K562 (cell line): Measurements from ENCODE around the gene LY6G6F. TPM values are rescaled to one million over a fixed set of nuclear protein-coding genes. Genes with fewer than 3 reads are reported as not detected.

Experiments
- DNMT1 ChIP-seq: fragments of 450-650 bp; IDR thresholded peaks from 2 replicates; pipeline ENCODE4 v1.6.1; 2016; ENCODE audit warnings: antibody characterized with exemption, mild to moderate bottlenecking
- E4F1 ChIP-seq: fragments of 250-450 bp; sonication (Bioruptor Pico); IDR thresholded peaks from 2 replicates; pipeline ENCODE4 v1.5.0; 2021; ENCODE audit warnings: mild to moderate bottlenecking, borderline replicate concordance
- FOS ChIP-seq: IDR thresholded peaks from 3 replicates; pipeline ENCODE4 v1.6.1; 2011; ENCODE audit not compliant: insufficient read length; ENCODE audit errors: extremely low read depth
- HLTF ChIP-seq: fragments of 450-650 bp; IDR thresholded peaks from 2 replicates; pipeline ENCODE4 v1.6.1; 2016
- HNRNPUL1 ChIP-seq: fragments of 200-400 bp; formaldehyde crosslinking; IDR thresholded peaks from 2 replicates; pipeline ENCODE4 v1.6.1; 2017; ENCODE audit warnings: low read length
- KLF13 ChIP-seq: fragments of 450-650 bp; IDR thresholded peaks from 2 replicates; pipeline ENCODE4 v1.6.1; 2016; ENCODE audit warnings: missing genetic modification characterization, low read depth, mild to moderate bottlenecking, missing compliant biosample characterization, moderate library complexity, borderline replicate concordance
- NEUROD1 ChIP-seq: fragments of 150-350 bp; IDR thresholded peaks from 2 replicates; pipeline ENCODE4 v1.6.1; 2014; ENCODE audit warnings: borderline replicate concordance, low read length, low read depth; ENCODE audit not compliant: partially characterized antibody
- NUFIP1 ChIP-seq: fragments of 450-650 bp; IDR thresholded peaks from 2 replicates; pipeline ENCODE4 v1.6.1; 2018; ENCODE audit not compliant: partially characterized antibody
- PATZ1 ChIP-seq: fragments of 250-450 bp; sonication (Bioruptor Pico); IDR thresholded peaks from 2 replicates; pipeline ENCODE4 v1.5.0; 2020; ENCODE audit warnings: mild to moderate bottlenecking, borderline replicate concordance
- PYGO2 ChIP-seq: fragments of 450-650 bp; IDR thresholded peaks from 2 replicates; pipeline ENCODE4 v1.6.1; 2016; ENCODE audit warnings: mild to moderate bottlenecking, missing genetic modification characterization, moderate library complexity, missing compliant biosample characterization
- SUPT5H ChIP-seq: fragments of 450-650 bp; IDR thresholded peaks from 2 replicates; pipeline ENCODE4 v1.6.1; 2016
- THRB ChIP-seq: fragments of 450-650 bp; formaldehyde crosslinking; conservative IDR thresholded peaks from 2 replicates; pipeline ENCODE4 v1.4.0; 2022; ENCODE audit warnings: mild to moderate bottlenecking, missing genetic modification characterization
- TOE1 ChIP-seq, 2 experiments: fragments of 450-650 bp in 1 of 2; sonication (generic) in 1 of 2; formaldehyde crosslinking in 1 of 2; IDR thresholded peaks; 2 replicates each; pipeline versions ENCODE4 v1.7.1 to v1.8.0; 2016 to 2022; ENCODE audit warnings: borderline replicate concordance in 2 of 2, mild to moderate bottlenecking in 2 of 2, antibody characterized with exemption in 1 of 2, inconsistent platforms in 1 of 2, low read depth in 1 of 2, missing genetic modification reagents in 1 of 2, moderate library complexity in 1 of 2
- YBX1 ChIP-seq: fragments of 450-650 bp; IDR thresholded peaks from 2 replicates; pipeline ENCODE4 v1.7.1; 2016; ENCODE audit warnings: mild to moderate bottlenecking
- ZC3H8 ChIP-seq: fragments of 450-650 bp; IDR thresholded peaks from 2 replicates; pipeline ENCODE4 v1.6.1; 2017
- ZNF174 ChIP-seq: fragments of 250-450 bp; sonication (Bioruptor Pico); IDR thresholded peaks from 2 replicates; pipeline ENCODE4 v1.4.0; 2020; ENCODE audit warnings: mild to moderate bottlenecking
- ZNF280B ChIP-seq: fragments of 250-450 bp; sonication (Bioruptor Pico); IDR thresholded peaks from 2 replicates; pipeline ENCODE4 v1.5.1; 2021; ENCODE audit warnings: mild to moderate bottlenecking
- ZNF316 ChIP-seq: fragments of 450-650 bp; IDR thresholded peaks from 2 replicates; pipeline ENCODE4 v1.6.1; 2016
- polyA plus RNA-seq, 8 experiments: library from polyadenylated mRNA; depleted of rRNA in 4 of 8; stranded (reverse) in 5 of 8; unstranded in 3 of 8; fragments of >200 nt; fragmentation: Nextera tagmentation in 2 of 8; fragmentation: Illumina TruSeq in 1 of 8; extraction: Ambion mirVana in 2 of 8; extraction: Trizol in 1 of 8; gene quantifications; 2 replicates each; pipeline versions ENCODE4 v1.2.1 to v1.2.3, GENCODE V29; 2011 to 2014; ENCODE audit warnings: inconsistent platforms in 1 of 8, missing spikeins in 1 of 8
- total RNA-seq, 7 experiments: library from RNA; depleted of rRNA in 6 of 7; stranded (reverse); fragments of >200 nt in 6 of 7; fragmentation: Illumina TruSeq in 2 of 7; extraction: Trizol in 2 of 7; gene quantifications; 2 replicates each; pipeline versions ENCODE4 v1.2.1 to v1.2.3, GENCODE V29; 2011 to 2021; ENCODE audit warnings: low replicate concordance in 1 of 7

Gene LY6G6F
- total and polyA plus RNA-seq, 9 of the 15 experiments (the other 6 are each of a cell fraction or from before 2014, with no cell fraction given), result 0.14 to 0.50 (median 0.28) TPM; not detected in 2

- peak; percentile 43; the same call in 1 of the 2 replicates for TF ChIP-seq THRB
- TF ChIP-seq NUFIP1, result no peak
- TF ChIP-seq ZNF280B, result peak; percentile 66; the same call in 1 of the 2 replicates
- TF ChIP-seq ZC3H8, result peak; percentile 37; the same call in 1 of the 2 replicates
- TF ChIP-seq TOE1 (IDR thresholded peaks at IDR 0.05; ENCODE audit: borderline replicate concordance), result no peak
- 0 out of 2 replicates have a peak, but pooled peaks have one; percentile 51 for TF ChIP-seq TOE1 (CRISPR knock-in tag; IDR thresholded peaks at IDR 0.05; ENCODE audit: borderline replicate concordance, low read depth)
- TF ChIP-seq SUPT5H, result no peak
- TF ChIP-seq PATZ1 (CRISPR knock-in tag), result 0 out of 2 replicates have a peak, but pooled peaks have one; percentile 62
- peak; percentile 73; the same call in 1 of the 2 replicates for TF ChIP-seq DNMT1
- peak; percentile 14; the same call in 1 of the 2 replicates for TF ChIP-seq PYGO2
- no peak for TF ChIP-seq YBX1
- TF ChIP-seq ZNF316, result peak; percentile 51; the same call in 1 of the 2 replicates
- TF ChIP-seq NEUROD1, result peak; percentile 27
- 0 out of 2 replicates have a peak, but pooled peaks have one; percentile 14 for TF ChIP-seq KLF13
- TF ChIP-seq E4F1 (CRISPR knock-in tag), result peak; percentile 77; the same call in 1 of the 2 replicates
- peak; percentile 85; the same call in 1 of the 2 replicates for TF ChIP-seq HLTF
- TF ChIP-seq ZNF174, result 0 out of 2 replicates have a peak, but pooled peaks have one; percentile 6
- no peak for TF ChIP-seq FOS
- TF ChIP-seq HNRNPUL1, result no peak
Measured at GRCh38 chr6:31737315-31737990, 30.8 kb downstream of the LY6G6F start (continued).
